SH-SY5Y (cell line): ENCODE data around the gene AOPEP.

Experiments used
- GATA2 ChIP-seq: IDR thresholded peaks from 2 replicates; pipeline ENCODE4 v1.6.1; 2011; ENCODE audit warnings: mild to moderate bottlenecking, low read depth, low read length
- GATA3 ChIP-seq: IDR thresholded peaks from 2 replicates; pipeline ENCODE4 v1.6.1; 2011; ENCODE audit warnings: low read depth, mild to moderate bottlenecking, low read length, moderate library complexity

- no peak for TF ChIP-seq GATA2
- TF ChIP-seq GATA3 = no peak
Observed at GRCh38 chr9:95021166-95021886, 294.8 kb downstream of the AOPEP start.
